Peyer's patch (tissue), 4 donors: ENCODE measurements around the gene ZNF467. TPM values are rescaled to one million over a fixed set of nuclear protein-coding genes. Genes with fewer than 3 reads are reported as not detected.
A peak's percentile ranks its signal among the peaks of the same experiment; 100 is the strongest.

Source experiments
- DNase-seq, 3 donors: peaks; one replicate each; pipeline ENCODE4 v3.0.0-alpha.2; 2017 to 2019
- H3K27ac ChIP-seq, 4 donors: fragments of 200-600 bp; sonication (generic); one replicate each; pipeline ENCODE4 v1.5.1; 2016 to 2019
- H3K27me3 ChIP-seq, 2 donors: fragments of 200-600 bp; sonication (generic); one replicate each; pipeline ENCODE4 v1.5.1; 2019
- H3K36me3 ChIP-seq, 3 donors: fragments of 200-600 bp; sonication (generic); one replicate each; pipeline ENCODE4 v1.5.1; 2016 to 2019
- H3K4me1 ChIP-seq, 4 donors: fragments of 200-600 bp; sonication (generic); one replicate each; pipeline ENCODE4 v1.5.1; 2016 to 2019
- H3K4me3 ChIP-seq, 4 donors: fragments of 200-600 bp; sonication (generic); 1 replicate in 3 of 4; 2 replicates in 1 of 4; pipeline ENCODE4 v1.5.1; 2016 to 2019; ENCODE audit warnings: mild to moderate bottlenecking in 1 of 4
- H3K9me3 ChIP-seq, 4 donors: fragments of 200-600 bp; sonication (generic); one replicate each; pipeline ENCODE4 v1.5.1; 2016 to 2019; ENCODE audit warnings: mild to moderate bottlenecking in 1 of 4
- POLR2A ChIP-seq, 2 donors: fragments of 450-650 bp; IDR thresholded peaks; one replicate each; pipeline ENCODE4 v1.5.1; 2017; ENCODE audit warnings: antibody characterized with exemption in 2 of 2, mild to moderate bottlenecking in 2 of 2, moderate library complexity in 2 of 2
- total RNA-seq, 4 donors: library from RNA; depleted of rRNA; stranded (reverse); fragments of >200 nt; gene quantifications; one replicate each; pipeline ENCODE4 v1.1.0, GENCODE V29; 2016
- TF ChIP-seq, protein P1 (sequence below), 6 experiments: fragments of 450-650 bp in 4 of 6; fragments of 200-600 bp in 2 of 6; sonication (generic) in 1 of 6; IDR thresholded peaks; one replicate each; pipeline ENCODE4 v1.5.1; 2017 to 2019; ENCODE audit warnings: antibody characterized with exemption in 6 of 6, mild to moderate bottlenecking in 3 of 6, moderate library complexity in 1 of 6

ZNF467 gene
- total RNA-seq, 4 donors from 2014 or later: 0.35 to 4.7 (median 3.1) TPM

DNA sequence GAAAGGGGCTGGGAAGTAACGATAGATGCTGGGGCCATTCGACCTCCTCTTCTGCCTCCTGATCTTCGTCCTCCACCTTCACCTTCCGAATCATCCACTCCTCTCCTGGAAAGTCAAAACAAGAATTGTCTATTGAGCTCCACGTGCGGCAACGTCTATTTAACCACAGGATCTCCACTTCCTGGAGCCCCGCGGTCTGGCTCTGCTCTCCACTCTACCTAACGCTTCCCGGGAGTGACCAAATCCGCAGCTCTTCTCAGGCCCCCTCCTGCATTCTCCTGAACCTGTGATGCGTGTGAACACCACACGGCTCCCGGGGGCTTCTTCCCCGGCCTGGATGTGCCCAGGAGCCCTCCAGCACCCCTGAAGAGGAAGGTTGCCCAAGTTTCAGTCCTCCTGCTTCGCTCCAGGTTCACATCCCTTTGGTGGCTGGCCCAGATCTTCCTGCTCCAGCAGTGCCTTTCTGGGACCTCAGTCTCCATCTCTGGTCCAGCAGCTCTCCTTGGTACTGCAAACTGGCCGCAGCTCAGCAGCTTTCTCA, 7.2 kb downstream of the ZNF467 start:
- Histone ChIP-seq H3K27ac (no peak overlapping the region), H3K36me3 (no peaks in the 10 kb centered on the region), H3K27me3 (no peaks in the 10 kb centered on the region)

DNA sequence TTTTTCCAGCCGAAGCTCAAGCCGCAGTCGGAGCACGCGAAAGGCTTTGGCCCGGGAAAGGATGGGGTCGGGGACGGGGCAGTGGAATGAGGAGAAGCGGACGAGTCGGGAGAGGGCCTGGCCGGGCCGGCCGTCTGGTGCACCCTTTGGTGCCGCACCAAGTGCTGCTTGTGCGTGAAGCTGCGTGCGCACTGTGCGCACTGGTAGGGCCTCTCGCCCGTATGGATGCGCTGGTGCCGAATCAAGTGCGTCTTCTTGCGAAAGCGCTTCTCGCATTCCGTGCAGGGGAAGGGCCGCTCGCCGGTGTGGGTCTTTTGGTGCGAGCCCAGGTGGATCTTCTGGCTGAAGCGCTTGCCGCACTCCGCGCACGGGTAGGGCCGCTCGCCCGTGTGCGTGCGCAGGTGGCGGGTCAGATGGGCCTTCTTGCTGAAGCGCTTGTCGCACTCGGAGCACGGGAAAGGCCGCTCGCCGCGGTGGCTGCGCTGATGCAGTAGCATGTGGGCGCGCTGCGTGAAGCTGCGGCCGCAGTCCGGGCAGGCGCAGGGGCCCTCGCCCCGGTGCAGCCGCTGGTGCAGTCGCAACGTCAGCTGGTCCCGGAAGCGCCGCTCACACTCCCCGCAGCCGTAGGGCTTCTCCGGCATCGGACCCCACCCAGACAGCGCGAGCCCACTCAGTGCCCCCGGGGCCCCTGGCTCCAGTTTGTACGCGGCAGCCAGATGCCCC, 7.8 kb downstream of the ZNF467 start:
- H3K4me1 ChIP-seq: no peaks in the 10 kb centered on the region
- no peaks in the 10 kb centered on the region for H3K27me3 ChIP-seq
- H3K36me3 ChIP-seq: no peaks in the 10 kb centered on the region
- H3K4me3 ChIP-seq: no peak overlapping the region
- DNase-seq: no peak
- TF ChIP-seq, protein P1, sequence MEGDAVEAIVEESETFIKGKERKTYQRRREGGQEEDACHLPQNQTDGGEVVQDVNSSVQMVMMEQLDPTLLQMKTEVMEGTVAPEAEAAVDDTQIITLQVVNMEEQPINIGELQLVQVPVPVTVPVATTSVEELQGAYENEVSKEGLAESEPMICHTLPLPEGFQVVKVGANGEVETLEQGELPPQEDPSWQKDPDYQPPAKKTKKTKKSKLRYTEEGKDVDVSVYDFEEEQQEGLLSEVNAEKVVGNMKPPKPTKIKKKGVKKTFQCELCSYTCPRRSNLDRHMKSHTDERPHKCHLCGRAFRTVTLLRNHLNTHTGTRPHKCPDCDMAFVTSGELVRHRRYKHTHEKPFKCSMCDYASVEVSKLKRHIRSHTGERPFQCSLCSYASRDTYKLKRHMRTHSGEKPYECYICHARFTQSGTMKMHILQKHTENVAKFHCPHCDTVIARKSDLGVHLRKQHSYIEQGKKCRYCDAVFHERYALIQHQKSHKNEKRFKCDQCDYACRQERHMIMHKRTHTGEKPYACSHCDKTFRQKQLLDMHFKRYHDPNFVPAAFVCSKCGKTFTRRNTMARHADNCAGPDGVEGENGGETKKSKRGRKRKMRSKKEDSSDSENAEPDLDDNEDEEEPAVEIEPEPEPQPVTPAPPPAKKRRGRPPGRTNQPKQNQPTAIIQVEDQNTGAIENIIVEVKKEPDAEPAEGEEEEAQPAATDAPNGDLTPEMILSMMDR (IDR thresholded peaks at IDR 0.05): no peak
- no peak for TF ChIP-seq POLR2A (IDR thresholded peaks at IDR 0.05)
- no peaks in the 10 kb centered on the region for H3K9me3 ChIP-seq
- no peak overlapping the region for H3K27ac ChIP-seq

More for the DNA sequence above, 7.2 kb downstream of the ZNF467 start:
- no peak for DNase-seq
- TF ChIP-seq POLR2A (IDR thresholded peaks at IDR 0.05): no peak
- TF ChIP-seq, protein P1 (IDR thresholded peaks at IDR 0.05): no peak
- Histone ChIP-seq H3K4me3 (no peak overlapping the region), H3K4me1 (peaks cover 0 to 5% (median 3%) of the 10 kb centered on the region in 4 donors), H3K9me3 (no peaks in the 10 kb centered on the region)

DNA sequence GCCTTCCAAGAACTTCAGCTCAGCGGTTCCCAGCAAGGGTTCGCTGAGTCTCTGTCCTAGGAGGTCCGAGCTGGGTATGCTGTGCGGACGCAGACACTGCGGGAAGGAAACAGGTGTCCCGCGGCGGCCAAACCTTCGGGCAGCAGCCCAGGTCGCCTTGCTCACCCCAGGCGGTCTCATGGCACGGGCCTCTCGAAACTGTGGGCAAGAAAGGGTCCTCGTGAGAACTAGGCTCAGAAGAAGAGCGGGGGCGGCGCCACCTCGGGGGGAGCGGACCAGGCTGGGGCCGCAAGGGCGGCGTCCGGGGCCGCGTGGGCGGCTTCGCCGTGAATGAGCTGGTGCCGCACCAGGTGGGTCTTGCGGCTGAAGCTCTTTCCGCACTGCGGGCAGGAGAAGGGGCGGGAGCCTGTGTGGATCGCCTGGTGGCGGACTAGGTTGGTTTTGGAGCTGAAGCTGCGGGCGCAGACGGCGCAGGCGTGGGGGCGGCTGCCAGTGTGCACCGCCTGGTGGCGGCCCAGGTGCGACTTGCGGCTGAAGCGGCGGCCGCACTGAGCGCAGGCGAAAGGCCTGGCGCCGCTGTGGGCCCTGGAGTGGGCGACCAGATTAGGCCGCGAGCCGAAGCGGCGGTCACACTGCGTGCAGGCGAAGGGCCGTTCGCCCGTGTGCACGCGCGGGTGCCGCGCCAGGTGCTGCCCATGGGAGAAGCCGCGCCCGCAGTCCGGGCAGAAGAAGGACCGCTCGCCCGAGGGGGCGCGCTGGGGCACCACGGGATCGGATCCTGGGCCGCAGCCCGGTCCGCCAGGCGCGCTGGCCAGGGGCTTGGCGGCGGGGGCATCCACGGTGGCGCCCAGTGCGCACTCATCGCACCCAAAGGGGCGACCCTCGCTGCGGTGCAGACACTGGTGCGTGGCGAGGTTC, 8.6 kb downstream of the ZNF467 start:
- Histone ChIP-seq H3K27me3 (no peaks in the 10 kb centered on the region), H3K4me1 (no peaks in the 10 kb centered on the region), H3K4me3 (no peak overlapping the region), H3K9me3 (no peaks in the 10 kb centered on the region), H3K27ac (no peak overlapping the region), H3K36me3 (no peaks in the 10 kb centered on the region)
- TF ChIP-seq, protein P1 (IDR thresholded peaks at IDR 0.05): peak in 1 of 6 experiments; percentile 15
- TF ChIP-seq POLR2A (IDR thresholded peaks at IDR 0.05): no peak
- DNase-seq: no peak

DNA sequence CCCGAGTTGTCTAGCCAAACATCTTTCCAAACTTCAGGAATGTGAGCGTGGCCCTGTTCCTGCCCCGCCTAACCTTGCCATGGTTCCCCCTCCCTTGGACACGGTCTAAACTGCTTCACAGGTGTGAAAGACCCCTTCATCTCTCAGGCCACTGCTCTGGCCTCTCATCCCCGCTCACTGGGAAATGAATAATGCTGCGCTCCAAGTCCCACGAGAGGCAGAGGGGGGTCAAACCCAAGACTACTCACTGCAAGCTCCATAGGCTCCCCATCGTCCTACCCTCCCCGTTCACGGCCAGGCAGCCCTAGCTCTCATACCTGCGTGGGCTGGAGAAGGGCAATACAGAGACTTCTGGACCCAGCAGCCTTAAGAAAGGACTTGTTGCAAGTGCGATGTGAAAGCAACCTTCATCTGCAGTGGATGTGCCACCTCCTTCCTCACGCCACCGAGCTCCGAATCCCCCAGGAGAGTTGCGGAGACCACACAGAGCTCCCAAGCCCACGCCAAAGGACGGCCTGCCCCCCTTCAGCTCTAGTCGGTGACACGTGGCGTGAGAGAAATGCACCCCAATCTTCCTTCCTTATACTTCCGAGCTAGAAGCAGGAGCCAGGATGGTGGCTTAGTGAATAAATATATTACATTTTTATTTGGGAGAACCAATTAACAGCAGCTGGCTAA, 9.7 kb downstream of the ZNF467 start:
- Histone ChIP-seq H3K27me3 (no peaks in the 10 kb centered on the region), H3K27ac (no peak overlapping the region), H3K4me1 (no peaks in the 10 kb centered on the region), H3K36me3 (no peaks in the 10 kb centered on the region), H3K4me3 (no peak overlapping the region), H3K9me3 (no peaks in the 10 kb centered on the region)
- DNase-seq: no peak
- TF ChIP-seq POLR2A (IDR thresholded peaks at IDR 0.05): no peak
- TF ChIP-seq, protein P1 (IDR thresholded peaks at IDR 0.05): no peak

DNA sequence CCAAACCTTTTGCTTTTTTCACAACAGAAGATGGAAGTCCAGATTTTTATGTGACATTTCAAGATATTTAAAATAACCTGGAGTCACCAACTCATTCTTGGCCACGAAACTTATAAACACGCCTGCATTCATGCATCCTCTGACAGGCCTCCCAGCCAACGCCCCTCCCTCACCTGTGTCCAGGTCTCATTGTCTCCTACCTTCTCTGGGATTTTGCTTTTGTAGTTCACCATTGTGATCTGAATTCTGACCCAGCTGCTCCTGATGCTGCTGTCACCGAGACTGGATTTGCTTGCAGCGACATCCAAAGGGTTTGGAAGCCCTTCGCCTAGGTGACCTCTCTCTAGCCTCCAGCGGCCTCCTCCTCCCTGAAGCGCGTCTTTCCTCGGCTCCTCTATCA, 10.8 kb downstream of the ZNF467 start:
- H3K4me3 ChIP-seq: no peak overlapping the region
- H3K36me3 ChIP-seq: no peaks in the 10 kb centered on the region
- DNase-seq: no peak
- no peak overlapping the region for H3K27ac ChIP-seq
- no peaks in the 10 kb centered on the region for H3K4me1 ChIP-seq
- TF ChIP-seq, protein P1 (IDR thresholded peaks at IDR 0.05): no peak
- no peak for TF ChIP-seq POLR2A (IDR thresholded peaks at IDR 0.05)
- no peaks in the 10 kb centered on the region for H3K27me3 ChIP-seq
- H3K9me3 ChIP-seq: no peaks in the 10 kb centered on the region
